HCEC 1CT (cell line): Measurements from ENCODE around the gene PMM1.

ENCODE experiments used
- DNase-seq: peaks from one replicate; pipeline ENCODE4 v3.0.0-alpha.2; 2017

The PMM1 gene

DNA sequence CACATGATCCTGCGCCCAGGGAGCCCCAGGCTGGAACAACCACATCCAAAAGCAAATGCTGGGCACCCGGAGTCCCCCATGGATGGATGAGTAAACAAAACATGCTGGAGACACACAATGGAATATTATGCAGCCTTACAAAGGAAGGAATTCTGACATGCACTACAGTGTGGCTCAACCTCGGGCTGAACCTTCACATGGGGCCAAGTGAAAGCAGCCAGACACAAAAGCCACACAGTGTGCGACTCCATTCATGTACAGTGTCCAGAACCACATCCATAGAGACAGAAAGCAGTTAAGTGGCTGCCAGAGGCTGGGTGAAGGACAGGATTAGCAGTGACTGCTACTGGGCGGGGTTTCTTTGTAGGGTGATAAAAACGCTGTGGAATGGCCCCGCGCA lies 55.4 kb downstream of the PMM1 start:
- no peak for DNase-seq

DNA sequence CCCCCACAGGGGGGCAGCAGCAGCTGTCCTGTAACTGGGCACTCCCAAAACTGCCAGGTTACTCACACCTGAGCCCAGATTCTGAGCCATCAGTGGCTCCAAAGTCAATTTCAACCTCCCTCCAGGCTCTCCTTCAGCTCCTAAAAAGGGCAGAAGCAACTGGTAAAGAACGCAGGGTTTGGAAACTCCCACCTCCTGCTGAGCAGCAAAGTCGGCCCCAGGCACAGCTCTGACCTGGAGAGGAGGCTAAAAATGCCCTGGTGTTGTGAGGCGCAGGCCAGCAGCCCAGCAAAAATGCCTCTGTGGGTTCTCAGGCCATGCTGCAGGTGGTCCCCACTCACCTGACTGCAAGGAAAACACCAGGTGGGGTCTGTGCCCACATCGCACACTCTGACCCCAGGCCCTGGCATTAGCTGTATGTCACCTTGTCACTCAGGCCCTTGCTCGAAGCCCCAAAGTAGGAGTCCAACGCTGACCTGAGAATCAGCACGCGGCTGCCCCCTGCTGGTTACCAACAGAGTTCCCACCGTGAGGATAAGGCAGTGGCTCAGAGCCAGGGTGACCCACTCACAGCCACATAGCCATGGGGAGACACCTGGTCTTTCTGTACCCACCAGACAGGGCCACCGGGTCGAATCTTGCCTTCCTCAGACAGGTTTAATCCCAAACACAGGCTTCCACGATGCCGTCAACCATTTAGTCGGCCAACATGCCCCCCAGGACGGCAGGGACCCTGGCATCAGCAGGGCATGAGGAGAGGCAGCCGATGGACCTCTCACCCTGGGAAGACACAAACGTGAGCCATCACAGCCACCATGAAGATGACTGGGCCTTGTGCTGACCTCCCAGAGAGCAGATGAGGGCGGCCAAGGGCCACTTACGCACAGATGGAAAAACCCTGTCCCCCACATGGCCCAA lies 56.5 kb downstream of the PMM1 start:
- DNase-seq: peak; percentile 52

DNA sequence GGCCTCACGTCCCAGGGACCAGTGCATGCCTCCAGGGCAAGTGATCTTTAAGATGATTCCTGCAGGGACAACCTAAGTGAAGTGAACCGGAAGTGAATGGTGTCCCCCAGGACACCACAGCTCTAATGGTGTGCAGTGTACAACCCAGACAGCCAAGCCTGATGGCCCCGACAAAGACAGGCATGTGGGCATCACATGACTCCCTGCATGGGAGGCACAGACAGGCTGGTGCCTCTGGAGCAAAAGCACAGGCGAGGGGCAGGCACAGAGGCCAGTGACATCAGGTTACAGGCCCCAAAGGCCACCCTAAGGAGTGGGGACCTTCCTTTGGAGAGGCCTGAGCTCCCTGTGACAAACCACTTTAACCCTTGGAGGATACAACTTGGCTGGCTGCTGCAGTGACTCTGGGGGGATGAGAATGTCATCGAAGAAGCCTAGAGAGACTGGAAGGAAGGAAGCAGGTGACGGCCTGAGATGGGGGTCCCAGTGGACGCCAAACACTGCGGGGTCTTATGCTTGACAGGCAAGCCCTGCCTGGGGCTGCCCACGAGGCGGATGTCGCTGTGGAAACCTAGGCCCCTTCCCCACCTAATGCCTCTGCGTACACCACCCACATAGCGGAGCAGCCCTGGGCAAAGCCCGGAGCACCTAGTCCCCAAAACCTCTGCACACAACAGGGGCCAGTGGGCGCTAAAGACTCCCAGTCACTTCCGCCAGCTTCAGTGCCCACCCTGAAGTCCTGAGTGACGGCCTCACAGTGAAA lies 57.7 kb downstream of the PMM1 start:
- DNase-seq: no peak

DNA sequence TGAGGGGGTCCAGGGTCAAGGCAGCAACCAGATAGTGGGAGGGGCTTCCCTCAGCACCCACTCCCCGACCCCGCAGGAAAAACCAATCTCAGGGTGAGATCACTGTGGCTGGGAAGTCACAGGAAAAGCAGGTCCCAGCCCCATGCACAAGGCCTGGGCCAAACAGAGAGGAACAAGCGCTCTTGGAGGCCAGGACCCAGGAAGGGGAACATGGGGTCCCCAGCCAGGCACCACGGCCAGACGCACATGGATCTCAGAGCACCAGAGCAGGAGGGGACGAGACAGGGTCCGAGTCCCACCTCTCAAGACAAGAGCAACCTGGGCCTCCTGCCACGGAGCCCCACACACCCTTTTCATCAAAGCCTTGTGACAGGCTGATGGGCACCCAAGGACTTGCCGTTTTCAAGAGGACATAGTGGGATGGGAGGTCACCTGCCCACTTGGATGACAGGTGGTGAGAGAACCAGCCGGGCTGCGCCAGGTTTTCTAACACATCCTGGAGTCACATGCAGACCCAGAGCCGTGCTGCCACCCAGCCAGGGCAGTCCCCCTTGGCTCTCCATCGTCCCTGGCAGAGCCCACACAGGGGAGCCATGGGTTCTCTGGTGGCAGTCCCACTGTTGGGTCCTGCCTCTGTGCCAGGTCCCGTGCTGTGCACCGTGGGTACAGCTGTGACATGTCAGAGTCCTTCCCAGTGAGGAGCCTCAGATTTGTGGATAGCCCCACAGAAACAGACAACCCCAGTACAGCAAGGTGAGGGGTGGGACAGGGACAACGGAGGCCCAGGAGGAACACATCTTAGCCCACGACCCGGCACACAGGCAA lies 58.5 kb downstream of the PMM1 start:
- no peak for DNase-seq

DNA sequence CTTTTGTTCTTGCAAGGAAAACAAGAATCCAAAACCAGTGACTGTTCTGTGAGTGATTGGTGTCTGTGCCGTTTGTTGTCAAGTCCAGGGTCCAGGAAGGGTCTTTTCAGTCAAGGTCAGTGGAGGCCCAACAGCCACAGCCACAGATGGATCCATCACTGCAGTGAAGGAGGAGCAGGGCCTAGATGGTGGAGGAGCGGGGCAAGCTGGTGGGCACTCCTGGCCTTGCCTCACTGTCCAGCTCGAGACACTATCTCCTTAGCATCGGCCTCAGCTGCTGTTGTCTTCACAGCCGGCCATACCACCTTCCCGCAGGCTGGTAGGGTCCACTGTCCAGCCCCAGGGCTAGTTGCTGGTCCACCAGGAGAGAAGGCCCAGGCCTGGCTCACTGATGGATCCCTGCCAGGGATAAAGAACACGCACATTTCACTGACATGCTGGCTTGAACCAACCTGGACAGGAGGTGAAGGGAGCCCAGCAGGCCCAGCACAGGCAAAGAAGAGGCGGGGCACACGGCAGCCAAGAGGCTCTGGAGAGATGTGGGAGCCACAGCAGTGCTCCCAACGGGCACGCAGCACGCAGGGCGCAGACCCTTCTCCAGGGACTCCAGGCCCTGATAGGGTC lies 60.6 kb downstream of the PMM1 start:
- DNase-seq: no peak

DNA sequence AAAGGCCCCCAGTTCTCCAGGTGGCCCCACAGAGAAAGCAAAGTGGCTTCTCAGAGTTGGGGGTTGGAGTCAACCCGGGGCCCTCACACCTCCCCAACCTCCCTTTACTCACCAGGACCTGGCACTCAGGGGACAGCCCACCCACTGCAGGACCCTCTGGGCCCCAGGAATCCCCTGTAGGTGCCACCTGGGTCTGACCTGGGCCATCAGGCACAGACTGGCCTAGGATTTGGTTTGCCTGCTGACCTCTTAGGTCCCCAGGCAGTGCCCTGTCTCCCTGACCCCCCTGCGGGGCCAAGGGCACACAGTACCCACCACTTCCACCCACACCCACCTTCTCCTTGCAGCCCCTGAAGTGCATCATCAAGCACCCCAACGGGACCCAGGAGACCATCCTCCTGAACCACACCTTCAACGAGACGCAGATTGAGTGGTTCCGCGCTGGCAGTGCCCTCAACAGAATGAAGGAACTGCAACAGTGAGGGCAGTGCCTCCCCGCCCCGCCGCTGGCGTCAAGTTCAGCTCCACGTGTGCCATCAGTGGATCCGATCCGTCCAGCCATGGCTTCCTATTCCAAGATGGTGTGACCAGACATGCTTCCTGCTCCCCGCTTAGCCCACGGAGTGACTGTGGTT lies 61.4 kb downstream of the PMM1 start:
- DNase-seq: no peak
